CD1c-positive myeloid dendritic cell (primary cell): ENCODE data around the gene CIP2A.

ENCODE experiments used
- DNase-seq: peaks from one replicate; pipeline ENCODE4 v3.0.0-alpha.2; 2016; ENCODE audit errors: extremely low spot score

Gene CIP2A

DNA sequence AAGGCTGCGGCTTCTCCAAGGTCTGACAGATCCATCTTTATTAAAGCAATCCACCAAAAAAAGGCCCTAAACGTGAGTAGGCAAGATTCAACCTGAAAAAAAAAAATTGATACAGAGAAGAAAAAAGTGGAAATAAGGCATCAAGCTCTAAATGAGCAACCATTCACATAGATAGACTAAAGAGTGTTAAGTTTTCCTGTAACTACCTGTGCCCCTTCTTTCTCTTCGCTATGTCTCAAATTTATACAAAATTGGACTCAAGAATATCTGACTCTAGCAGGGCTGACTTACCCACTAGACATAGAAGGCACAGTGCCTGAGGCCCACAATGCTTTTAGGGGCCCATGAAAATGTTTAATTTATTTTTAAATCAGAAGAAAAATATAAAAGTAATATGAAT is 78.7 kb downstream of the CIP2A start, which contains the start of gene MYH15:
Gene MYH15 (minus strand): TSS at position 101 of the 400 bp plus-strand sequence. CDS start 66 bp downstream, at position 35.
- no peak for DNase-seq

- DNase-seq, result no peak
Measured at GRCh38 chr3:108509871-108510270, 79.4 kb downstream of the CIP2A start.

DNA sequence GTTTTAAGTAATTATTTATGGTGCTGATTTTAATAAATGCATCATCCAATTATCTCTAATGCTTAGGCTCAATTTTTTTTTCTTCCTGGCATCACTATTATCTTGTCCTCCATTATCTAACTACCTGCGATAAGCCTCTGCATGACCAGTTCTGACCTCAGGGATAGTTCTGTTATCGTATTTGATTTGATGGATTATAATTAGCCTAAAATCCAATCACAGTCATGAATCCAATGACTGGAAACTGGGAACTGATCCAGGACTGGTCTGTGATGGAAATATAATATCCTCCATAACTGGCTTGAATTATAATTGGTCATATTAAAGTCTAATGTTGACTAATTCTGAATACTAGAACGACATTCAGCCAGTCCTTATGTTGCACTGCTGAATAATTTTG is 80.0 kb downstream of the CIP2A start:
- no peak for DNase-seq

GRCh38 chr3:108507902-108508301 is 81.3 kb downstream of the CIP2A start:
- DNase-seq, result no peak

DNA sequence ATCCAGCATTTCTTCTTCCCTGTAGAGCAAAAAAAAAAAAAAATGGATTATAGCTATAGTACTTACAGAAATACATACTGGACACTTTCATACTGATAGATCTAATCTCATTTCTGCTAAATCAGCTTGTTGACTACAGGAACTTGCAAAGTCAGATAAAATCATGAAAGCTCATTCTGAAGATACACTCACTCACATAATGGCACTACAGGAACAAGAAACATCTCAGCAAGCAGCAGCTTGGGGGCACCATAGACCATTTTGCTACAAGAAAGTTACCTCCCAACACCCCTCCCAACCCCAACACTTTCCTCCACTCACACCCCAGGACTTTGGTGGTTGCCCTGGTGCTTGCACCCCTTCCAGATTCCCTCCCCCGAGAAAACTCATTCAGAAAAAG is 83.4 kb downstream of the CIP2A start:
- no peak for DNase-seq

DNA sequence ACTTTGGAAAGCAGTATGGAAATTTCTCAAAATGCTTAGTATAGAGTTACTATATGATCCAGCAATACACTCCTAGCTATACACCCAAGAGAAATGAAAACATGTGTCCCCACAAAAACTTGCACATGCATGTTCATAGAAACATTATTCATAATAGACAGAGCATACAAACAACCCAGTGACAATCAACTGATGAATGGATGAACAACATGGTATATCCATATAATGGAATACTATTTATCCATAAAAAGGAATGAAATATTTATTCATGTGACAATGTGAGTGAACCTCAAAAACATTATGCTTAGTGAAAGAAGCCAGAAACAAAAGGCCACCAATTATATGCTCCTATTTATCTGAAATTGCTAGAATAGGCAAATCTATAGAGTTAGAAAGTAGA is 85.5 kb downstream of the CIP2A start:
- DNase-seq, result no peak

DNA sequence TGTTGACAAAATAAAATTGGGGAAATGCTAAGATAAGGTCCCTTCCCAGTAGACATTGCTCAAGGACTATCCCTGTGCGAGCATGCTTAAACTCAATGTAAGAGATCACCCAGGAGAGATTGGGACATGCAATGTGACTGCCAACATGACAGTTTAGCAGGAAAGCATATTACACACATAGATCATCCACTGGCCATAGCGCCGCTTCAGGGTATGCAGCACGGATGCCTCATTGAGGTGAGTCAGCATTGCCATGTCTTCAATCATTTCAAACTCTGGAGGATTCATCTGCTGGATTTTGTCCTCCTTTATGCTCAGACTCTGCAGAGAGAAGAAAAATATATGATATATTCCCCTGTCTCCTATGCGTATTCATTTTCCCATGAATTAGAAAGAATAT is 87.7 kb downstream of the CIP2A start:
- DNase-seq, result no peak

DNA sequence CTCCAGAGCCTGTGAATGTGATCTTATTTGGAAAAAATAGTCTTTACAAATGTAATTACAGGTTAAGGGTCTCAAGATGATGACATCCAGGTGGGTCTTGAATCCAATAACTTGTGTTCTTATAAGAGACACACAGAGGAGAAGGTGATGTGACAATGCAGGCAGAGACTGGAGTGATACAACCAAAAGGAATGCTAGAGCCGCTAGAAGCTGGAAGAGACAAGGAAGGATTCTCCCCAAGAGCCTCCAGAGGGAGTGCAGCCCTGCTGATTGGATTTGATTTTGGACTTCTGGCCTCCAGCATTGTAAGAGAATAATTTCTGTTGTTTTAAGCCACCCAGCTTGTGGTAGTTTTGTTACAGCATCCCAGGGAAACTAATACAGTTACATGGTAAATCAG is 88.5 kb downstream of the CIP2A start:
- no peak for DNase-seq
